HEK293 (cell line): Measurements from ENCODE around the gene INPP5A.

Source experiments
- CTCF ChIA-PET: fragments of 350-600 bp; formaldehyde crosslinking; extraction: SDS; loops from one replicate; lab custom pipeline; 2021; ENCODE audit warnings: antibody characterized with exemption; lab: Yijun Ruan, JAX
- POLR2A ChIA-PET: fragments of 300-600 bp; formaldehyde crosslinking; extraction: SDS; loops from one replicate; lab custom pipeline; 2020; ENCODE audit warnings: antibody characterized with exemption, inconsistent platforms; lab: Yijun Ruan, JAX
- H3K27ac ChIP-seq: fragments of 200-500 bp; sonication (Bioruptor generic); 2 replicates; pipeline ENCODE4 v1.5.1; 2014; ENCODE audit warnings: low read depth, low read length, control low read depth, inconsistent platforms; ENCODE audit errors: extremely low read depth
- H3K36me3 ChIP-seq, 2 experiments: fragments of 200-500 bp in 1 of 2; sonication (Bioruptor generic) in 1 of 2; 1 replicate in 1 of 2; 2 replicates in 1 of 2; pipeline ENCODE4 v1.5.1; 2014 to 2017; ENCODE audit warnings: inconsistent platforms in 2 of 2, low read length in 2 of 2; ENCODE audit not compliant: control insufficient read depth in 2 of 2, insufficient read depth in 1 of 2
- H3K4me1 ChIP-seq: fragments of 200-500 bp; sonication (Bioruptor generic); 2 replicates; pipeline ENCODE4 v1.5.1; 2014; ENCODE audit warnings: mild to moderate bottlenecking, low read length, inconsistent platforms; ENCODE audit not compliant: control insufficient read depth, insufficient read depth
- H3K4me3 ChIP-seq: 2 replicates; pipeline ENCODE4 v1.5.1; 2011; ENCODE audit warnings: low read depth, mild to moderate bottlenecking, control low read depth, low read length, moderate library complexity
- H3K9me3 ChIP-seq: fragments of 200-500 bp; sonication (Bioruptor generic); 2 replicates; pipeline ENCODE4 v1.5.1; 2014; ENCODE audit warnings: low read depth, low read length, inconsistent platforms; ENCODE audit not compliant: control insufficient read depth, insufficient read depth
- FEZF1 ChIP-seq: fragments of 450-650 bp; formaldehyde crosslinking; IDR thresholded peaks from 2 replicates; pipeline ENCODE4 v1.5.1; 2016; ENCODE audit warnings: missing biosample characterization, missing genetic modification characterization
- GLI4 ChIP-seq: fragments of 450-650 bp; formaldehyde crosslinking; IDR thresholded peaks from 2 replicates; pipeline ENCODE4 v1.5.1; 2016; ENCODE audit warnings: missing biosample characterization, missing genetic modification characterization
- HOXD13 ChIP-seq: sonication (generic); formaldehyde crosslinking; IDR thresholded peaks from 2 replicates; pipeline ENCODE4 v1.8.0; 2022; ENCODE audit warnings: missing genetic modification reagents, borderline replicate concordance
- KLF17 ChIP-seq: fragments of 450-650 bp; formaldehyde crosslinking; IDR thresholded peaks from 2 replicates; pipeline ENCODE4 v1.5.1; 2016; ENCODE audit warnings: missing biosample characterization, missing genetic modification characterization
- OSR2 ChIP-seq: fragments of 450-650 bp; formaldehyde crosslinking; IDR thresholded peaks from 2 replicates; pipeline ENCODE4 v1.5.1; 2016; ENCODE audit warnings: missing biosample characterization, missing genetic modification characterization
- PBX3 ChIP-seq: sonication (generic); formaldehyde crosslinking; IDR thresholded peaks from 2 replicates; pipeline ENCODE4 v1.8.1; 2022; ENCODE audit warnings: mild to moderate bottlenecking, moderate library complexity, missing genetic modification reagents
- REPIN1 ChIP-seq: fragments of 450-650 bp; formaldehyde crosslinking; IDR thresholded peaks from 2 replicates; pipeline ENCODE4 v1.5.1; 2017; ENCODE audit warnings: missing biosample characterization, missing genetic modification characterization, low read depth
- SALL2 ChIP-seq: fragments of 450-650 bp; formaldehyde crosslinking; IDR thresholded peaks from 2 replicates; pipeline ENCODE4 v1.5.0; 2017; ENCODE audit warnings: missing biosample characterization, mild to moderate bottlenecking, missing genetic modification characterization, borderline replicate concordance
- SP2 ChIP-seq: fragments of 450-650 bp; formaldehyde crosslinking; IDR thresholded peaks from 2 replicates; pipeline ENCODE4 v1.5.1; 2016; ENCODE audit warnings: missing biosample characterization, missing genetic modification characterization
- SP7 ChIP-seq: fragments of 450-650 bp; formaldehyde crosslinking; IDR thresholded peaks from 2 replicates; pipeline ENCODE4 v1.5.1; 2016; ENCODE audit warnings: missing biosample characterization, missing genetic modification characterization
- YY1 ChIP-seq: fragments of 450-650 bp; formaldehyde crosslinking; IDR thresholded peaks from 2 replicates; pipeline ENCODE4 v1.5.1; 2018; ENCODE audit warnings: missing biosample characterization, missing genetic modification characterization
- YY2 ChIP-seq: fragments of 450-650 bp; formaldehyde crosslinking; IDR thresholded peaks from 2 replicates; pipeline ENCODE4 v1.5.1; 2016; ENCODE audit warnings: missing biosample characterization, missing genetic modification characterization
- ZBTB17 ChIP-seq: fragments of 450-650 bp; formaldehyde crosslinking; IDR thresholded peaks from 2 replicates; pipeline ENCODE4 v1.5.1; 2016; ENCODE audit warnings: missing biosample characterization, missing genetic modification characterization
- ZBTB21 ChIP-seq: fragments of 450-650 bp; formaldehyde crosslinking; IDR thresholded peaks from 2 replicates; pipeline ENCODE4 v1.5.1; 2017; ENCODE audit warnings: missing biosample characterization, missing genetic modification characterization
- ZBTB44 ChIP-seq: fragments of 450-650 bp; IDR thresholded peaks from 2 replicates; pipeline ENCODE4 v1.5.1; 2018; ENCODE audit warnings: missing biosample characterization, mild to moderate bottlenecking, missing genetic modification characterization
- ZFP69B ChIP-seq: fragments of 450-650 bp; formaldehyde crosslinking; IDR thresholded peaks from 2 replicates; pipeline ENCODE4 v1.5.1; 2016; ENCODE audit warnings: missing biosample characterization, missing genetic modification characterization
- ZIC2 ChIP-seq: fragments of 450-650 bp; formaldehyde crosslinking; IDR thresholded peaks from 2 replicates; pipeline ENCODE4 v1.5.1; 2016; ENCODE audit warnings: missing biosample characterization, missing genetic modification characterization
- ZNF10 ChIP-seq: fragments of 450-650 bp; formaldehyde crosslinking; IDR thresholded peaks from 2 replicates; pipeline ENCODE4 v1.5.1; 2017; ENCODE audit warnings: missing biosample characterization, missing genetic modification characterization
- ZNF132 ChIP-seq: fragments of 450-650 bp; formaldehyde crosslinking; IDR thresholded peaks from 2 replicates; pipeline ENCODE4 v1.5.1; 2017; ENCODE audit warnings: missing biosample characterization, missing genetic modification characterization, borderline replicate concordance
- ZNF148 ChIP-seq: fragments of 450-650 bp; formaldehyde crosslinking; IDR thresholded peaks from 2 replicates; pipeline ENCODE4 v1.5.0; 2017; ENCODE audit warnings: missing biosample characterization, missing genetic modification characterization, borderline replicate concordance
- ZNF302 ChIP-seq: fragments of 450-650 bp; formaldehyde crosslinking; IDR thresholded peaks from 2 replicates; pipeline ENCODE4 v1.5.1; 2016; ENCODE audit warnings: missing biosample characterization, missing genetic modification characterization, low read depth
- ZNF391 ChIP-seq: fragments of 450-650 bp; formaldehyde crosslinking; IDR thresholded peaks from 2 replicates; pipeline ENCODE4 v1.5.1; 2016; ENCODE audit warnings: low read depth, missing biosample characterization, missing genetic modification characterization, borderline replicate concordance
- ZNF394 ChIP-seq: fragments of 450-650 bp; formaldehyde crosslinking; IDR thresholded peaks from 2 replicates; pipeline ENCODE4 v1.5.1; 2016; ENCODE audit warnings: missing biosample characterization, missing genetic modification characterization, mild to moderate bottlenecking, moderate library complexity, borderline replicate concordance
- ZNF514 ChIP-seq: fragments of 450-650 bp; formaldehyde crosslinking; IDR thresholded peaks from 2 replicates; pipeline ENCODE4 v1.5.1; 2016; ENCODE audit warnings: missing biosample characterization, missing genetic modification characterization
- ZNF521 ChIP-seq: fragments of 450-650 bp; formaldehyde crosslinking; IDR thresholded peaks from 2 replicates; pipeline ENCODE4 v1.5.1; 2017; ENCODE audit warnings: missing biosample characterization, mild to moderate bottlenecking, missing genetic modification characterization
- ZNF600 ChIP-seq: fragments of 450-650 bp; formaldehyde crosslinking; IDR thresholded peaks from 2 replicates; pipeline ENCODE4 v1.5.1; 2016; ENCODE audit warnings: missing biosample characterization, missing genetic modification characterization
- ZNF639 ChIP-seq: fragments of 450-650 bp; formaldehyde crosslinking; IDR thresholded peaks from 2 replicates; pipeline ENCODE4 v1.5.1; 2016; ENCODE audit warnings: missing biosample characterization, missing genetic modification characterization
- ZNF660 ChIP-seq: fragments of 450-650 bp; IDR thresholded peaks from 2 replicates; pipeline ENCODE4 v1.5.1; 2018; ENCODE audit warnings: missing biosample characterization, mild to moderate bottlenecking, missing genetic modification characterization
- ZNF837 ChIP-seq: fragments of 450-650 bp; formaldehyde crosslinking; IDR thresholded peaks from 2 replicates; pipeline ENCODE4 v1.5.1; 2016; ENCODE audit warnings: missing biosample characterization, missing genetic modification characterization

INPP5A gene

GRCh38 chr10:132532179-132532578 is 5.4 kb upstream of the INPP5A start (continued):
- no peak for TF ChIP-seq ZNF391 (tag by site-specific recombination)
- no peak for TF ChIP-seq ZNF302 (tag by site-specific recombination)
- TF ChIP-seq YY2 (tag by site-specific recombination), result no peak

- ChIA-PET POLR2A (interaction anchor here (1.0 to 2.4 kb wide), 3 partner anchors 10 to 39 kb away, joined by 3 to 19 read pairs (median 7); no protein-coding TSS in a partner anchor), CTCF (interaction anchor here (1.2 to 1.3 kb wide), 2 partner anchors 12 to 16 kb away, joined by 4 to 7 read pairs; no protein-coding TSS in a partner anchor)
- TF ChIP-seq ZNF514 (tag by site-specific recombination) (no peak), ZNF660 (tag by site-specific recombination) (peak; percentile 46; the same call in 1 of the 2 replicates), SP7 (tag by site-specific recombination) (0 out of 2 replicates have a peak, but pooled peaks have one; percentile 15), ZNF132 (tag by site-specific recombination) (no peak), ZFP69B (tag by site-specific recombination) (no peak), OSR2 (tag by site-specific recombination) (no peak), SP2 (no peak), ZNF639 (tag by site-specific recombination) (no peak), ZNF394 (tag by site-specific recombination) (no peak), GLI4 (tag by site-specific recombination) (no peak), HOXD13 (CRISPR knock-in tag) (0 out of 2 replicates have a peak, but pooled peaks have one; percentile 43), ZNF837 (tag by site-specific recombination) (no peak), REPIN1 (no peak), ZNF521 (tag by site-specific recombination) (no peak), YY1 (tag by site-specific recombination) (no peak), ZBTB44 (tag by site-specific recombination) (peak; percentile 90), ZNF148 (tag by site-specific recombination) (no peak), ZIC2 (tag by site-specific recombination) (no peak), FEZF1 (tag by site-specific recombination) (0 out of 2 replicates have a peak, but pooled peaks have one; percentile 9), PBX3 (CRISPR knock-in tag) (no peak), ZNF10 (tag by site-specific recombination) (no peak), ZBTB17 (tag by site-specific recombination) (no peak), ZBTB21 (peak; percentile 57; the same call in 1 of the 2 replicates), SALL2 (no peak), ZNF600 (tag by site-specific recombination) (peak; percentile 45; the same call in 1 of the 2 replicates), ZNF302 (tag by site-specific recombination) (no peak), KLF17 (tag by site-specific recombination) (peak; percentile 76)
Observed at GRCh38 chr10:132532749-132533560, 4.6 kb upstream of the INPP5A start.

More at GRCh38 chr10:132532749-132533560, 4.6 kb upstream of the INPP5A start:
- H3K9me3 ChIP-seq, result no peaks in the 10 kb centered on the region; the same call in 1 of the 2 replicates
- peaks cover 6% of the 10 kb centered on the region for H3K4me1 ChIP-seq
- no peaks in the 10 kb centered on the region for H3K36me3 ChIP-seq
- H3K4me3 ChIP-seq, result no peak overlapping the region
- H3K27ac ChIP-seq, result no peak overlapping the region
